DMS79 (cell line): ENCODE results near the gene ZNF562.
"Not testable (repeated sequence)": the region's sequence is repeated elsewhere in the genome, so short reads cannot be mapped to it uniquely, and the experiment has no call there.

Source experiments
- DNase-seq: peaks from one replicate; lab custom pipeline; 2025; lab: John Stamatoyannopoulos, UW

The ZNF562 gene

DNA sequence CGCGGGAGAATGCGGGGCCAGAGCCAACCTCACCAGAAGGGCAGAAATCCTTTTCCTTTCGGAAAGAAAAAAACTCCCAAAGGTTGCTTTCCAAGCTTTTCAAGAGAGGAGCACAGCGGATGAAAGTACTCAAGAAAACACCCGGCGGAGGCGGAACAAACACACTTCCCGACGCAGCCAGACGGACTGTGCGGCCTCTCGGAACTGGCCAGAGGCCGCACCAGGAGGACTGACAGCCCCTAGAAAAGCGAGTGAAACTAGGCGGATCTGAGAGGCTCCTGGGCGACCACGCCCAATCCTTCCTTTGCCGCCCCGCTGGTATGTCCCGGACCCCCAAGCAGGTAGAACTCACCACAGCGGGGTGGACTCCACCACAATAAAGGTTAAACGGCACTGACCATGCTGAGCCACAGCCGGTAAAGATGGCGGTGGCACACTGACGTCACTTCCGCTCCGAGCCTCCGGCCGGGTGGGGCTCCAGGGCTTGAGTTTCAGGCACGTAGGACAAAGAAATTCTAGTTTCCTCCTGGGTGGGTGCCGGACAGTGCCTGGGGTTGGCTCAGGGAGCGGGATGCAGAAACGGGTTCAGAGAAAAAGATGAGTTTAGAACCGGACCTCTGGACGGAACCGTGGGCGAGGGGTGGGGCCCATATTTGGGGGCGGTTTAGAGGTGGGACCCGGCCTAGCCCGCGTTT is at the start of gene ZNF562:
Gene ZNF562 (minus strand): TSS at position 438 of the 695 bp plus-strand sequence. CDS start 14,356 bp downstream, outside the sequence.
- DNase-seq, result peak; percentile 88

DNA sequence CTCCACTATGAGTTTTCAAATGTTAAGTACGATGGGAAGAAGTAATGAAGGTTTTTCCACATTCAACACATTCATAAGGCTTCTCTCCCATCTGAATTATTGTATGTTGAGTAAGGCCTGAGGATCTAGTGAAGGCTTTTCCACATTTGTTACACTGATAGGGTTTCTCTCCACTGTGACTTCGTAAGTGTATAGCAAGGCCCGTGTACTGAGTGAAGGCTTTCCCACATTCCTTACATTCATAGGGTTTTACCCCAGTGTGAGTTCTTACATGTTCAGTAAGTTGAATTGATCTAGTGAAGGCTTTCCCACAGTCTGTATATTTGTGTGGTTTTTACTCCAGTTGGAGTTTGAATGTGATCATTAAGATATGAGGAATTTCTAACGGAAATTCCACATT is 49.3 kb upstream of the ZNF562 start:
- no peak for DNase-seq

DNA sequence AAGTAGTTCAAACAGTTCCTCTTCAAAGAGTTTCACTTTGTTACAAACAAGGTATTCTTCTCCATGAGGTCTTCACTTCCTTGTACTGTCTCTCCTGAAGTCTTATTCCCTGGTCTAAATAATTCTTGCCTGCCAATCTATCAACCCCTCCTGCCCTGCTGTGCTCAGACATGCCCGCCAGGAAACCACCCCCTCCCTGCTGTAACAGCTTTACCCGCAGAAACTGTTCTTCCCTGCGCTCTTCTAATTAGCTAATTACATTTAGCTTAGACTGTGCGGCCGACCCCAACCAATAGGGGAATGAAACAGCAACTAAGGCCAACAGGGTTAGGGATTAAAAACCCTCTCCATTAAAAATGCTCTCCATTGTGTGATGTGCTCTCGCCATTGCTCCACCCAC is 47.0 kb upstream of the ZNF562 start:
- DNase-seq, result no peak

DNA sequence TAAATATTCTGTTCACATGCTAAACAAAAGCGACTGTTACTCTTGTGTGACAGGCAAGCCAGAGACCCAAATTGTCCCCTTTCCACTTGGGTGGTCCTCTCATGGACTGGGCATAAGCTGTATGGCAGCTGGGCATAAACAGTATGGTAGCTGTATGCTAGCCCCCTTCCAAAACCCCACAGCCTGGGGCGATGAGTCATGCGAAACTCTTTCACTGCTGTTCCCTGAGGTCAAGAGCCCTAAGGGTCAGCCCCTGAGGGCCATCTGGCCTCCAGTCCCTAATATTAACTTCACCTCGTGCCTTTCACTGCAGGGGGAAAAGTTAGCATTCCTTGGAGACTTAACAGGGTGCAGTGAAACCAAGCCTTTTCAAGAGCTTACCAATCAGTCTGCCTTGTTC is 45.6 kb upstream of the ZNF562 start:
- DNase-seq, result no peak

DNA sequence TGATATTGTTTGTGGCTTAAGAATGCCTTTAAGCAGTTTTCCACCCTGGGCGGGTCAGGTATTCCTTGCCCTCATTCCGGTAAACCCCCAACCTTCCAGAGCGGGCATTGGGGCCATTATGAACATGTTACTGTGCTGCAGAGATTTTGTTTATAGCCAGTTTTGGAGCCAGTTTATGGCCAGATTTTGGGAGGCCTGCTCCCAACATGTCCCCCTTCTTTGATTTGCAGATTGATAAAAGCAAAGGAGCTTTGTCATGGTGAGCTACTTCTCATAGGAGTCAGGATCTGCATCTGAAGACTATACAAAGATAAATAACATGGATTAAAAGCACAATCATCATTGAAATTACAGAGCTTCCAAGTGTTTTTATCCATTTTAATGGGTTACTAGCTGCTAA is 36.9 kb upstream of the ZNF562 start:
- DNase-seq, result no peak

DNA sequence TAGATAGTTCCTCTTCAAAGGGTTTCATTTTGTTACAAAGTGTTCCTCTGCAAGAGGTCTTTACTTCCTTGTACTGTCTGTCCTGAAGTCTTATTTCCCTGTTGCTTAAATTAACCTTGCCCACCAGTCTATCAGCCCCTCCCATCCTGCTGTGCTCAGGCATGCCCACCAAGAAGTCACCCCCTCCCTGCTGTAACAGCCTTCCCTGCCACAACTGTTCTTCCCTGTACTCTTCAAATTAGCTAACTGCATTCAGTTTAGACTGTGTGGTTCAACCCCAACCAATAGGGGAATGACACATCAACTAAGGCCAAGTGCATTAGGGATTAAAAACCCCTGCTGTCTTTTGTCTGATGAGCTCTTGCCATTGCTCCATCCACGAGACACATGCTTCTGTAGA is 34.4 kb upstream of the ZNF562 start:
- no peak for DNase-seq

DNA sequence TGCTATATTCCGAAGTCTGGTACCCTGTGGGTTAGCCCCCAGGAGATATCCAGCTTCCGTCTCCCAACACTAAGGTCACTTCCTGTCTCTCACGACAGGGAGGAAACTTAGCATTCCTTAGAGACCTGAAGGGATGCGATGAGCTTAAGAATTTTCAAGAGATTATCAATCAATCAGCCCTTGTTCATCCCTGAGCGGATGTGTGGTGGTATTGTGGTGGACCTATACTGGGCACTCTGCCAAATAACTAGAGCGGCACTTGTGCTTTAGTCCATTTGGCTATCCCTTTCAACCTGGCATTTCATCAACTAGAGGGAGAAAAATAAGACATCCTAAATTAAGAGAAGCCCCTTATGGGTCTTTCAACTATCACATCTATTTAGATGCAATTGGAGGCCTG is 30.9 kb upstream of the ZNF562 start:
- no peak for DNase-seq

DNA sequence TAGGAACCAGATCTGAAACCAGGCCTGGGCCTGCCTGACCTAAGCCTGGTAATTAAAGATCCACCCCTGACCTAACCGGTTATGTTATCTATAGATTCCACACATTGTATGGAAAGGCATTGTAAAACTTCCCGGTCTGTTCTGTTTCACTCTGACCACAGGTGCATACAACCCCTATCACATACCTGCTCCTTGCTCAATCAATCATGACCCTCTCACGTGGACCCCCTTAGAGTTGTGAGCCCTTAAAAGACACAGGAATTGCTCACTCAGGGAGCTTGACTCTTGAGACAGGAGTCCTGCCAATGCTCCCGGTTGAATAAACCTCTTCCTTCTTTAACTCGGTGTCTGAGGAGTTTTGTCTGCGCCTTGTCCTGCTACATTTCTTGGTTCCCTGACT is 27.3 kb upstream of the ZNF562 start:
- no peak for DNase-seq

DNA sequence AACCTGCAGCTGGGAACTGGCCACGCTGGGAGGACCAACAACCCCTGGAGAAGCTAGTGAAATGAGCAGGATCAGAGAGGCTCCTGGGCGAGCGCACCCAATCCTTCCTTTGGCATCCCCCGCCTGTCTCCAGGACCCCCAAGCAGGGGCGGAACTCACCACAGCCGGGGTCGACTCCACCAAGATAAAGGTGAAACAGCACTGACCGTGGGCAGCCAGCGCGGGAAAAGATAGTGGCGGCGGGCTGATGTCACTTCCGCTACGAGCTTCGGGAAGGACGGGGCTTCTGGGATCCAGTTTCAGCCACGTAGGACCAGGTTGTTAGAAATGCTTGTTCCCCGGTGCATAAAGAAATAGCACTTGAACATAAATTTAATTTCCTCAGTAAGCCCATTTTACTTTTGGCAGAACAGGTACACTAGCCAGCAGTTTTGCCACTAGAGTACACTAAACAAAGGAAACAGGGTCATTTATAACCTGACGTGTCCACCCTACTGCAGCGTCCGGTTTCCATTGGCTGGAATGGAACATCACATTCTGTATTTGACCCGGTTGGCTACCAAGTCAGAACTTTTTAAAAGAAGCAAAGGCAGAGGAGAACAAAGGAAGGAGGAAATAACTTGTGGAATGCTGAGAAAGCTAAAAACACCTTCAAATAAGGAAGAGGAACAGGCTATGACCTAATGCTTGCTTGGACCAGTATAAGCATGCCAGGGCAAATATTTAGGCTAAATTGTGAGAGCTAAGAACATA is 25.5 kb upstream of the ZNF562 start:
- DNase-seq, result no peak

DNA sequence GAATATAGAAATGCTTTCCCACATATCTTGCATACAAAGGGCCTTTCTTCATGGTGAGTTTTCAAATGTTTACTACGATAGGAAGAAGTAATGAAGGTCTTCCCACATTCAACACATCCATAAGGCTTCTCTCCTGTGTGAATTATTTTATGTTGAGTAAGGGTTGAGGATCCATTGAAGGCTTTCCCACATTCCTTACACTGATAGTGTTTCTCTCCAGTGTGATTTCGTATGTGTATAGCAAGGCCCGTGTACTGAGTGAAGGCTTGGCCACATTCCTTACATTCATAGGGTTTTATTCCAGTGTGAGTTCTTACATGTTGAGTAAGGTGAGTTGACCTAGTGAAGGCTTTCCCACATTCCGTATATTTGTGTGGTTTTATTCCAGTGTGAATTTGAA is 15.4 kb upstream of the ZNF562 start:
- DNase-seq, result not testable (repeated sequence)

DNA sequence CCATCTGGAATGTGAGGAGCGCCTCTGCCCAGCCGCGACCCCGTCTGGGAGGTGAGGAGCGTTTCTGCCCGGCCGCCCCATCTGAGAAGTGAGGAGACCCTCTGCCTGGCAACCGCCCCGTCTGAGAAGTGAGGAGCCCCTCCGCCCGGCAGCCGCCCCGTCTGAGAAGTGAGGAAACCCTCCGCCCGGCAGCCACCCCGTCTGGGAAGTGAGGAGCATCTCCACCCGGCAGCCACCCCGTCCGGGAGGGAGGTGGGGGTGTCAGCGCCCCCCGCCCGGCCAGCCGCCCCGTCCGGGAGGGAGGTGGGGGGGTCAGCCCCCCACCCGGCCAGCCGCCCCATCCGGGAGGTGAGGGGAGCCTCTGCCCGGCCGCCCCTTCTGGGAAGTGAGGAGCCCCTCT is 5.1 kb upstream of the ZNF562 start:
- DNase-seq, result not testable (repeated sequence)

DNA sequence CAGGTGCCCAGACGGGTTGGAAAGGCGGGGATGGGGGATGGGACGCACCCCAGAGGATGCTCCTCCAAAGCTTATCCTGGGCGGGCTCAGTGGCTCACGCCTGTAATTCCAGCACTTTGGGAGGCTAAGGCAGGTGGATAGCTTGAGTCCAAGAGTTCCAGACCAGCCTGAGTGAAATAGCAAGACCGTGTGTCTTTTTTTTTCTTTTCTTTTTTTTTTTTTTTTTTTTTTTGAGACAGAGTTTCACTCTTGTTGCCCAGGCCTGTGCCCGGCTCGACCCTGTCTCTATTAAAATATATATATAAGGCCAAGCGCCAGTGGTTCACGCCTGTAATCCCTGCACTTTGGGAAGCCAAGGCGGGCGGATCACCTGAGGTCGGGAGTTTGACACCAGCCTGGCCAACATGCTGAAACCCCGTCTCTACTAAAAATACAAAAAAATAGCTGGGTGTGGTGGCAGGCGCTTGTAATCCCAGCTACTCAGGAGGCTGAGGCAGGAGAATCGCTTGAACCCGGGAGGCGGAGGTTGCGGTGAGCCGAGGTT is 530 bp upstream of the ZNF562 start:
- DNase-seq, result not testable (repeated sequence)

DNA sequence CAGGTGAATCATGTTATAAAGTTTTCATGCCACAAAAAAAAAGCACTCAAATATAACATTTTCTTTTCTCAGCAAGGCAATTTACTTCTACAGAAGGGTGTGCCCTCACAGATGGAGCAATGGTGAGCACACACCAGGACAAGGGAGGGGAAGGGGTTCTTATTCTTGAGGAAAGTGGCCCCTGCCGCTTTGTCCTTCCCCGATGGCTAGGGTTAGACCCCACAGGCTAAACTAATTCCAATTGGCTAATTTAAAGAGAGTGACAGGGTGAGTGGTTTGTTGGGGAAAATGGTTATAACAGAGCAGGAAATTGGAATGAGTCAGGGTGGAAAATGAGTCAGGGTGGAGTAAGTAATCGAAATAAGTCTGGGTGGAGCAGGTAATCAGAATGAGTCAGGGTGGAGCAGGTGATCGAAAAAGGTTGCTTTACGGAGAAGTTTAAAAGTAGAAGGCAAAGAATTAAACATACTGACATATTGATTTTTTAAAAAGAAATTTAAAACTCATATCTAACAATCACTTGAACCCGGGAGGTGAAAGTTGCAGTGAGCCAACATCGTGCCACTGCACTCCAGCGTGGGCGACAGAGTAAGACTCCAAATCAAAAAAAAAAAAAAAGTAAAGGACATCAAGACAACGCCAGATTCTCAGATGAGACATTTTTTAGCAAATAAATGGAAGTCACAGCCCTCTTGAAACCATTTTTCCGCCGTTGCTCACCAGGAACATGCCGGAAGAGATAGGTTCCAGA is 813 bp downstream of the ZNF562 start:
- no peak for DNase-seq

DNA sequence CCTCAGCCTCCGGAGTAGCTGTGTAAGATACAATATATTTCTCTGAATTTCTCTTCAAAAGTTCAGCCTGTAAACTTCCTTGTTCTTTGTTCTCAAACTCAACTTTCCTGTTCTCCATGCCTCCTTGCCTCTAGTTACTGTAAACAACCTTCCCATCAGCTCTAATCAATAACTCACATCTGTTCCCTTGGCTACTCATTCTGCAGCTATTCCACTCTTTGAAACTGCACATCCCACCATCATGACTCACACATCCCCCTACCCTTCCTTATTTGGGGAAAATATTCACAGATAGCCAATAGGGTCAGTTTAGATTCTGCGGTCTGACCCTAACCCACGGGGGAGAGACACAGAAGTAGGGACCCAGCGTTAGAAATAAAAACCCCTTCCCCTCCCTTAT is 2.0 kb downstream of the ZNF562 start:
- no peak for DNase-seq

DNA sequence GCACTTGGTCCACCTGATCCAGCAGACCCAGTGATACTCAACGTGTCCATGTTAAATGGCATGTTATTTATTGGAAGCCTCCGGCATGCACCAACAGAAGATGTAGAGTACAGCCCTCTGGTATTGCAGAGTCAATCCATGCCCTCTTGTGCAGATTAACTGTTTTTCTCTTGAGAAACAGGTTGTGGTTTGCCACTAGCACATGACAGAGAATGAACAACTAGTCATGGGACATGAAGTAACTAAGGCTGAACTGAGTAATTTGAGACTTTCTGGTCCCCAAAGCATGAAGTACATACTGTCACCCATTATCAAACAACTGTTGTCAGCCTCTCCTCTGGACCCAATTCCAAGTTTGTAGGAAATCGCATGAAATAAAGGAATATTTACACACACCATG is 3.2 kb downstream of the ZNF562 start:
- DNase-seq, result no peak

DNA sequence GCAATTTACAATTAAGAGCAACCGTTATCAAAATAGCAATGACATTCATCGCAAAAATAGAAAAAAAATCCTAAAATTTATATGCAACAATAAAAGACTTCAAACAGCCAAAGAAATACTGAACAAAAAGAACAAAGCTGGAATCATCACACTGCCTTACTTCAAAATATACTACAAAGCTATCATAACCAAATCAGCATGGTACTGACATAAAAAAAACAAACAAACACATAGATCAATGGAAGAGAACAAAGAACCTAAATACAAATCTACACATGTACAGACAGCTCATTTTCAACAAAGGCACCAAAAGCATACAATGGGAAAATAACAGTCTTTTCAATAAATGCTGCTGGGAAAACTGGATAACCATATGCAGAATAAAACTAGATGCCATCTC is 6.4 kb downstream of the ZNF562 start:
- DNase-seq, result no peak

DNA sequence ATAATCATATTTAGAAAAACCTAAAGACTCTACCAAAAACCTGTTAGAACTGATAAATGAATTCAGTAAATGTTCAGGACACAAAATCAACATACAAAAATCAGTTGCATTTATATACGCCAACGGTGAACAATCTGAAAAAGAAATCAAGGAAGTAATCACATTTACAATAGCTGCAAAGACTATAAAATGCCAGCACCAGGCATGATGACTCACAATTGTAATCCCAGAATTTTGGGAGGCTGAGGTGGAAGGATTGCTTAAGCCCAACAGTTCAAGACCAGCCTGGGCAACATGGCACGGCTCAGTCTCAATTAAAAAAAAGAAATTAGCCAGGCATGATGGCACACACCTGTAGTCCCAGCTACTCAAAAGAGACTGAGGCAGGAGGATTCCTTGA is 7.0 kb downstream of the ZNF562 start:
- DNase-seq, result no peak

DNA sequence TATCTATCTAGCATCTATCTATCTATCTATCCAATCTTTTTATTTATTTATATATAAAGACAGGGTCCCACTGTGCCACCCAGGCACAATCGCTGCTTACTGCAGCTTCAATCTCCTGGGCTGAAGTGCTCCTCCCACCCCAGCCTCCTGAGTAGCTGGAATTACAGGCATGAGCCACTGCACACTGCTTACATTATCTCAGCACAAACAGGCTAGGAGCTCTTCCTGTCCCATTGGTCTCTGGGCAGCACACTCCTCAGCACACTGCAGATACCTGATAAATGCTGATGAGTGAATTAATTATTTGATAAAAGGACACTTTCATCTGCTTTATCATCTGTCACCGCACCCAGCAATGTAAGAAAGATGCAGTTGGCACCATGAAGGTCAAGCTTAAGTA is 16.1 kb downstream of the ZNF562 start:
- DNase-seq, result no peak

DNA sequence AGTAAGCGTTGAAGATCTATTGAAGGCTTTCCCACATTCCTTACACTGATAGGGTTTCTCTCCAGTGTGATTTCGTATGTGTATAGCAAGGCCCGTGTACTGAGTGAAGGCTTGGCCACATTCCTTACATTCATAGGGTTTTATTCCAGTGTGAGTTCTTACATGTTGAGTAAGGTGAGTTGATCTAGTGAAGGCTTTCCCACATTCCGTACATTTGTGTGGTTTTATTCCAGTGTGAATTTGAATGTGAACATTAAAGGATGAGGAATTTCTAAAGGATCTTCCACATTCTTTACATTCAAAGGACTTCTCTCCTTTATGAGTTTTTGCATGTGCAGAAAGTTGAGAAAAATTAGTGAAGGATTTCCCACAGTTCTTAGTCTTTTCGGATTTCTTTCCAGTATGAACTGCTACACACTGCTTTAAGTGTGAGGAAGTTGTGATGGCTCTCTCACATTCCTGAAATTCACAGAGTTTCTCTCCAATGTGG is 21.8 kb downstream of the ZNF562 start:
- not testable (repeated sequence) for DNase-seq

DNA sequence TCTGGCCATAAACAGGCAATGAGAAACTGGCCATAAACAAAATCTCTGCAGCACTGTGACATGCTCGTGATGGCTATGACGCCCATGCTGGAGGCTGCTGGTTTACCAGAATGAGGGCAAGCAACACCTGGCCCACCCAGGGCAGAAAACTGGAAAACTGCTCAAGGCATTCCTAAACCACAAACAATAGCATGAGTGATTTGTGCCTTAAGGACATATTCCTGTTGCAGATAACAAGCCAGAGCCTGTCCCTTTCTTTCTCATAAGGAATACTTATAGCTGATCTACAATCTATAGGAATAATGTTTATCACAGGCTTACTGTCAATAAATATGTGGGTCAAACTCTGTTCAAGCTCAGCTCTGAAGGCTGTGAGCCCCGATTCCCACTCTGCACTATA is 23.4 kb downstream of the ZNF562 start:
- not testable (repeated sequence) for DNase-seq

DNA sequence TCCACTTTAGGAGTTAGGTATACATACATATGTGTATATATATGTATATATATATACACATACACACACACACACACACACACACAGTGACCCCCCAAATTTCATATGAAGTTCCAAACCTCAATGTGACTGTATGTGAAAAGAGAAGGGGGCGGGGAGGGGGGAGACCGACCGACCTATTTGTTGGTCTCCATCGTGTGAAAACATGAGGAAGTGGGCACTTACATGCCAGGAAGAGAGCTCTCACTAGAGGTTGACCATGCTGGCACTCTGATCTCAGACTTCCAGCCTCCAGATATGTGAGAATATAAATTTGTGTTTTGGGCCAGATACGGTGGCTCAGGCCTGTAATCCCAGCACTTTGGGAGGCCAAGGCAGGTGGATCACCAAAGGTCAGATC is 24.6 kb downstream of the ZNF562 start:
- DNase-seq, result no peak

DNA sequence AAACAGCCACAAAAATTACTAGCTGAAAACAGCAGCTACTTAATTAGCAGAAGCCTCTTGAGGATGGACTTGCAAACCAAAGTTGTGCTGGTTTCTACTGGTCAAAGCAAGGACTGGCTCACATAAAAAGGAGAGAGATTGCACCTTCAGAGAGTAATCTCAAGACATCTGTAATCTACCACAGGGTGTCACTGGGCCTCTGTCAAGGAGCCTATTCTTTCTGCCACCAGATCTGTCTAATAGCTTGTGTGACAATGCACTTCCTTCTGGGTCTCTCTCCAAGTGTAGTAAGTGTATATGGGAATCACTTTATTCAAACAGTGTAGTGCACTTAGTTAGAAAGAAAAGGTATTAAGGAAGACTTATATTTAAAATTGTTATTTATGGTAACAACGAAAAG is 29.4 kb downstream of the ZNF562 start:
- no peak for DNase-seq

DNA sequence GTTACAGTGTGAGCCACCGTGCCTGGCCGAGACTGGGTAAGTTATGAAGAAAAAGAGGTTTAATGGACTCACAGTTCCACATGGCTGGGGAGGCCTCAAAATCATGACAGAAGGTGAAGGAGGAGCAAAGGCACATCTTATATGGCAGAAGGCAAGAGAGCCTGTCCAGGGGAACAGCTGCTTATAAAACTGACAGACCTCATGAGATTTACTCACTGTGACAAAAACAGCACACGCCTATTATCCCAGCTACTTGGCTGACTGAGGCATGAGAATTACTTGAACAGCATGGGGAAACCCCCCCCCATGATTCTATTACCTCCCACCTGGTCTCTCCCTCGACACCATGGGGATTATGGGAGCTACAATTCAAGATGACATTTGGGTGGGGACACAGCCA is 30.4 kb downstream of the ZNF562 start:
- no peak for DNase-seq
